A549 (cell line): Measurements from ENCODE around the gene FNDC3A. TPM values are rescaled to one million over a fixed set of nuclear protein-coding genes. Genes with fewer than 3 reads are reported as not detected.

Source experiments
- ATAC-seq, 2 experiments: fragments of 200-7000 bp in 1 of 2; fragments of >200 bp in 1 of 2; cut with Nextera tagmentation in 1 of 2; cut with Tn5 transposase in 1 of 2; 3 replicates each; pipeline versions ENCODE4 v1.8.0 to v1.9.1; 2018 to 2020; ENCODE audit warnings: mild to moderate bottlenecking in 1 of 2, moderate library complexity in 1 of 2
- CTCF ChIA-PET: fragments of 300-600 bp; sonication (Branson Sonifier 250); formaldehyde crosslinking; extraction: SDS; loops from one replicate; lab custom pipeline; 2021; ENCODE audit warnings: antibody characterized with exemption, inconsistent platforms; lab: Yijun Ruan, JAX
- POLR2A ChIA-PET: fragments of 350-600 bp; formaldehyde crosslinking; extraction: SDS; loops from one replicate; lab custom pipeline; 2021; ENCODE audit warnings: antibody characterized with exemption, inconsistent platforms; lab: Yijun Ruan, JAX
- DNase-seq, 2 experiments: peaks; one replicate each; pipeline versions ENCODE4 v3.0.0 to v3.0.0-alpha.2; 2011 to 2016; ENCODE audit warnings: low read depth in 1 of 2, low spot score in 1 of 2
- FAIRE-seq: peaks from 2 replicates; lab custom pipeline; 2011; peaks lifted over from hg19 to GRCh38; lab: Jason Lieb, UNC
- H3K27ac ChIP-seq, 2 experiments: fragments of >200 bp; sonication (Bioruptor Twin); formaldehyde crosslinking; 3 replicates each; pipeline ENCODE4 v1.5.1; 2016 to 2017
- H3K4me1 ChIP-seq: fragments of >200 bp; sonication (Bioruptor Twin); formaldehyde crosslinking; 3 replicates; pipeline ENCODE4 v1.6.1; 2016
- H3K4me2 ChIP-seq: fragments of >200 bp; sonication (Bioruptor Twin); formaldehyde crosslinking; 3 replicates; pipeline ENCODE4 v1.6.1; 2016
- H3K4me3 ChIP-seq: fragments of >200 bp; sonication (Bioruptor Twin); formaldehyde crosslinking; 3 replicates; pipeline ENCODE4 v1.5.1; 2016
- H3K9me3 ChIP-seq: fragments of >200 bp; sonication (Bioruptor Twin); formaldehyde crosslinking; 3 replicates; pipeline ENCODE4 v1.6.1; 2016
- CEBPB ChIP-seq, 2 experiments: fragments of >200 bp in 1 of 2; sonication (Bioruptor Twin) in 1 of 2; formaldehyde crosslinking in 1 of 2; IDR thresholded peaks; 2 replicates each; pipeline ENCODE4 v1.6.1; 2012 to 2016
- CHD4 ChIP-seq: fragments of 200-600 bp; sonication (generic); IDR thresholded peaks from 2 replicates; pipeline ENCODE4 v1.6.1; 2016; ENCODE audit warnings: antibody characterized with exemption, mild to moderate bottlenecking, borderline replicate concordance
- EP300 ChIP-seq, 2 experiments: fragments of >200 bp; sonication (Bioruptor Twin); formaldehyde crosslinking; IDR thresholded peaks; 2 replicates in 1 of 2; 3 replicates in 1 of 2; pipeline ENCODE4 v1.6.1; 2016 to 2017
- ESRRA ChIP-seq: fragments of 150-350 bp; IDR thresholded peaks from 2 replicates; pipeline ENCODE4 v1.6.1; 2014; ENCODE audit warnings: mild to moderate bottlenecking, low read length, borderline replicate concordance
- FOSL2 ChIP-seq, 2 experiments: fragments of 450-650 bp in 1 of 2; fragments of >200 bp in 1 of 2; sonication (Bioruptor Twin) in 1 of 2; formaldehyde crosslinking; IDR thresholded peaks; 2 replicates each; pipeline versions ENCODE4 v1.5.0 to v1.6.1; 2016 to 2020; ENCODE audit warnings: mild to moderate bottlenecking in 1 of 2, moderate library complexity in 1 of 2
- GATA3 ChIP-seq: IDR thresholded peaks from 2 replicates; pipeline ENCODE4 v1.6.1; 2012; ENCODE audit warnings: borderline replicate concordance
- HOXB5 ChIP-seq: fragments of 250-450 bp; sonication (Bioruptor Pico); IDR thresholded peaks from 2 replicates; pipeline ENCODE4 v1.5.0; 2020; ENCODE audit warnings: mild to moderate bottlenecking, moderate library complexity
- JUN ChIP-seq, 2 experiments: fragments of >200 bp; sonication (Bioruptor Twin); formaldehyde crosslinking; IDR thresholded peaks; 2 replicates in 1 of 2; 3 replicates in 1 of 2; pipeline ENCODE4 v1.6.1; 2016 to 2017
- JUNB ChIP-seq: fragments of >200 bp; sonication (Bioruptor Twin); formaldehyde crosslinking; IDR thresholded peaks from 2 replicates; pipeline ENCODE4 v1.6.1; 2016
- KDM5A ChIP-seq: fragments of 200-600 bp; sonication (generic); IDR thresholded peaks from 2 replicates; pipeline ENCODE4 v1.6.1; 2016; ENCODE audit warnings: antibody characterized with exemption, mild to moderate bottlenecking
- MAZ ChIP-seq: fragments of 150-350 bp; IDR thresholded peaks from 2 replicates; pipeline ENCODE4 v1.6.1; 2014; ENCODE audit warnings: antibody characterized with exemption, low read depth, low read length, borderline replicate concordance
- MYC ChIP-seq: IDR thresholded peaks from 2 replicates; pipeline ENCODE4 v1.6.1; 2012; ENCODE audit warnings: mild to moderate bottlenecking, inconsistent platforms, low read length, improper control_type of control experiment, borderline replicate concordance
- NFE2L2 ChIP-seq: fragments of 150-350 bp; conservative IDR thresholded peaks from 2 replicates; pipeline ENCODE4 v1.6.1; 2014; ENCODE audit warnings: low read length
- NPAS2 ChIP-seq: fragments of 250-450 bp; sonication (Bioruptor Pico); IDR thresholded peaks from 2 replicates; pipeline ENCODE4 v1.8.0; 2022; ENCODE audit warnings: mild to moderate bottlenecking, moderate library complexity, borderline replicate concordance
- NR3C1 ChIP-seq: fragments of >200 bp; sonication (Bioruptor Twin); formaldehyde crosslinking; IDR thresholded peaks from 3 replicates; pipeline ENCODE4 v1.6.1; 2017
- POLR2A ChIP-seq: IDR thresholded peaks from 2 replicates; pipeline ENCODE4 v1.6.1; 2012; ENCODE audit warnings: mild to moderate bottlenecking, low read length
- RARB ChIP-seq: fragments of 250-450 bp; sonication (Bioruptor Pico); IDR thresholded peaks from 2 replicates; pipeline ENCODE4 v1.8.0; 2021; ENCODE audit warnings: mild to moderate bottlenecking, moderate library complexity
- RFX5 ChIP-seq: fragments of 450-650 bp; IDR thresholded peaks from 2 replicates; pipeline ENCODE4 v1.7.1; 2014; ENCODE audit warnings: antibody characterized with exemption, mild to moderate bottlenecking, moderate library complexity
- RNF2 ChIP-seq: fragments of 200-600 bp; sonication (generic); IDR thresholded peaks from 2 replicates; pipeline ENCODE4 v1.6.1; 2016; ENCODE audit warnings: low read depth, mild to moderate bottlenecking, antibody characterized with exemption, moderate library complexity, borderline replicate concordance
- SMC3 ChIP-seq: fragments of >200 bp; sonication (Bioruptor Twin); formaldehyde crosslinking; IDR thresholded peaks from 3 replicates; pipeline ENCODE4 v1.6.1; 2018; ENCODE audit warnings: inconsistent platforms
- TFCP2L1 ChIP-seq: fragments of 250-450 bp; sonication (Bioruptor Pico); IDR thresholded peaks from 2 replicates; pipeline ENCODE4 v1.5.0; 2021; ENCODE audit warnings: mild to moderate bottlenecking
- TP53 ChIP-seq: fragments of 250-450 bp; sonication (Bioruptor Pico); IDR thresholded peaks from 2 replicates; pipeline ENCODE4 v1.5.0; 2021; ENCODE audit warnings: mild to moderate bottlenecking, moderate library complexity
- ZC3H11A ChIP-seq: fragments of 450-650 bp; IDR thresholded peaks from 2 replicates; pipeline ENCODE4 v1.6.1; 2014; ENCODE audit warnings: antibody characterized with exemption, mild to moderate bottlenecking
- ZSCAN20 ChIP-seq: fragments of 250-450 bp; sonication (Bioruptor Pico); IDR thresholded peaks from 2 replicates; pipeline ENCODE4 v1.8.0; 2022; ENCODE audit warnings: mild to moderate bottlenecking, moderate library complexity
- WGBS: methylation state at CpG from one replicate; pipeline ENCODE4 v1.1.6; 2017; ENCODE audit errors: missing lambda C conversion rate; 5-methylcytosine and 5-hydroxymethylcytosine counted together
- polyA plus RNA-seq, 4 experiments: library from polyadenylated mRNA; depleted of rRNA in 3 of 4; stranded (reverse); fragments of >200 nt; fragmentation: RNase III in 1 of 4; extraction: RNeasy Plus Mini Kit Qiagen cat#74134 plus additional on column Dnase treatment in 1 of 4; gene quantifications; 2 replicates in 3 of 4; 3 replicates in 1 of 4; pipeline ENCODE4 v1.2.3, GENCODE V29; 2011 to 2017
- TF ChIP-seq, protein P1 (sequence below): IDR thresholded peaks from 2 replicates; pipeline ENCODE4 v1.6.1; 2012
- TF ChIP-seq, protein P2 (sequence below): fragments of >200 bp; sonication (Bioruptor Twin); formaldehyde crosslinking; IDR thresholded peaks from 3 replicates; pipeline ENCODE4 v1.6.1; 2016
- TF ChIP-seq, protein P3 (sequence below): fragments of 200-600 bp; sonication (generic); IDR thresholded peaks from 2 replicates; pipeline ENCODE4 v1.6.1; 2016; ENCODE audit warnings: antibody characterized with exemption, mild to moderate bottlenecking, moderate library complexity
- TF ChIP-seq, protein P4 (sequence below): fragments of 250-450 bp; sonication (Bioruptor Pico); IDR thresholded peaks from 2 replicates; pipeline ENCODE4 v1.5.0; 2021; ENCODE audit warnings: mild to moderate bottlenecking, moderate library complexity, borderline replicate concordance

Gene FNDC3A
- polyA plus RNA-seq, 2 of the 4 experiments (the other 2 are of a cell fraction): 16.0 to 32.6 TPM

DNA sequence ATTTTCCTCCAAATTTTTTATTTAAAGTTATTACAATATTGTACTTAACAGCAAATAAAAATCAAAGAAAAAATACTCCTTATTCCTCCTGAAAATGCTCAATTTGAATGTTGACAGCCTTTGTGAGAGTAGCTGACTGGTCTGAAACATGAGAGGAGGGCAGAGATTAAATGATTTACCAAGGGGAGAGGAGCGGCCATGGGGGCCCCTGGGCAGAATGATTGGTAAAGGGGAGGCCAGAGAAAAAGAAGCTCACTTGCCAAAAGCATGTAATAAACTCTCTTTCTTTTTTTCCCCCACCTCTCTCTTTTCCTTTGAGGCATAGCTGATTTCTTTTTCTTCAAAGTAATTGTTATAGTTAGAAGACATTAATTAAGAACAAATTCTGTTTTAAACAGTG is 30.1 kb upstream of the FNDC3A start:
- TF ChIP-seq, protein P1, sequence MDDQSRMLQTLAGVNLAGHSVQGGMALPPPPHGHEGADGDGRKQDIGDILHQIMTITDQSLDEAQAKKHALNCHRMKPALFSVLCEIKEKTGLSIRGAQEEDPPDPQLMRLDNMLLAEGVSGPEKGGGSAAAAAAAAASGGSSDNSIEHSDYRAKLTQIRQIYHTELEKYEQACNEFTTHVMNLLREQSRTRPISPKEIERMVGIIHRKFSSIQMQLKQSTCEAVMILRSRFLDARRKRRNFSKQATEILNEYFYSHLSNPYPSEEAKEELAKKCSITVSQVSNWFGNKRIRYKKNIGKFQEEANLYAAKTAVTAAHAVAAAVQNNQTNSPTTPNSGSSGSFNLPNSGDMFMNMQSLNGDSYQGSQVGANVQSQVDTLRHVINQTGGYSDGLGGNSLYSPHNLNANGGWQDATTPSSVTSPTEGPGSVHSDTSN: no peak
- TF ChIP-seq, protein P2, sequence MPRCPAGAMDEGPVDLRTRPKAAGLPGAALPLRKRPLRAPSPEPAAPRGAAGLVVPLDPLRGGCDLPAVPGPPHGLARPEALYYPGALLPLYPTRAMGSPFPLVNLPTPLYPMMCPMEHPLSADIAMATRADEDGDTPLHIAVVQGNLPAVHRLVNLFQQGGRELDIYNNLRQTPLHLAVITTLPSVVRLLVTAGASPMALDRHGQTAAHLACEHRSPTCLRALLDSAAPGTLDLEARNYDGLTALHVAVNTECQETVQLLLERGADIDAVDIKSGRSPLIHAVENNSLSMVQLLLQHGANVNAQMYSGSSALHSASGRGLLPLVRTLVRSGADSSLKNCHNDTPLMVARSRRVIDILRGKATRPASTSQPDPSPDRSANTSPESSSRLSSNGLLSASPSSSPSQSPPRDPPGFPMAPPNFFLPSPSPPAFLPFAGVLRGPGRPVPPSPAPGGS: no peak
- TF ChIP-seq, protein P3, sequence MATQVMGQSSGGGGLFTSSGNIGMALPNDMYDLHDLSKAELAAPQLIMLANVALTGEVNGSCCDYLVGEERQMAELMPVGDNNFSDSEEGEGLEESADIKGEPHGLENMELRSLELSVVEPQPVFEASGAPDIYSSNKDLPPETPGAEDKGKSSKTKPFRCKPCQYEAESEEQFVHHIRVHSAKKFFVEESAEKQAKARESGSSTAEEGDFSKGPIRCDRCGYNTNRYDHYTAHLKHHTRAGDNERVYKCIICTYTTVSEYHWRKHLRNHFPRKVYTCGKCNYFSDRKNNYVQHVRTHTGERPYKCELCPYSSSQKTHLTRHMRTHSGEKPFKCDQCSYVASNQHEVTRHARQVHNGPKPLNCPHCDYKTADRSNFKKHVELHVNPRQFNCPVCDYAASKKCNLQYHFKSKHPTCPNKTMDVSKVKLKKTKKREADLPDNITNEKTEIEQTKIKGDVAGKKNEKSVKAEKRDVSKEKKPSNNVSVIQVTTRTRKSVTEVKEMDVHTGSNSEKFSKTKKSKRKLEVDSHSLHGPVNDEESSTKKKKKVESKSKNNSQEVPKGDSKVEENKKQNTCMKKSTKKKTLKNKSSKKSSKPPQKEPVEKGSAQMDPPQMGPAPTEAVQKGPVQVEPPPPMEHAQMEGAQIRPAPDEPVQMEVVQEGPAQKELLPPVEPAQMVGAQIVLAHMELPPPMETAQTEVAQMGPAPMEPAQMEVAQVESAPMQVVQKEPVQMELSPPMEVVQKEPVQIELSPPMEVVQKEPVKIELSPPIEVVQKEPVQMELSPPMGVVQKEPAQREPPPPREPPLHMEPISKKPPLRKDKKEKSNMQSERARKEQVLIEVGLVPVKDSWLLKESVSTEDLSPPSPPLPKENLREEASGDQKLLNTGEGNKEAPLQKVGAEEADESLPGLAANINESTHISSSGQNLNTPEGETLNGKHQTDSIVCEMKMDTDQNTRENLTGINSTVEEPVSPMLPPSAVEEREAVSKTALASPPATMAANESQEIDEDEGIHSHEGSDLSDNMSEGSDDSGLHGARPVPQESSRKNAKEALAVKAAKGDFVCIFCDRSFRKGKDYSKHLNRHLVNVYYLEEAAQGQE: no peak
- TF ChIP-seq ESRRA (no peak), ZC3H11A (no peak), JUN (IDR thresholded peaks at IDR 0.05) (no peak), MYC (no peak), TP53 (CRISPR knock-in tag) (no peak), NFE2L2 (no peak), MAZ (no peak), CEBPB (IDR thresholded peaks at IDR 0.05) (no peak), CHD4 (no peak), NR3C1 (no peak)
- TF ChIP-seq, all 56 proteins: peak for 0
- DNase-seq (no peak), FAIRE-seq (no peak), ATAC-seq (no peak)
- Histone ChIP-seq H3K9me3 (no peaks in the 10 kb centered on the region), H3K4me2 (no peak overlapping the region), H3K27ac (no peak overlapping the region), H3K4me3 (no peak overlapping the region), H3K4me1 (peaks cover 6% of the 10 kb centered on the region; the same call in 2 of the 3 replicates)
- 32% methylated on average over 1 of the region's 1 CpG for WGBS
- ChIA-PET CTCF (no interaction called here), POLR2A (no interaction called here)

DNA sequence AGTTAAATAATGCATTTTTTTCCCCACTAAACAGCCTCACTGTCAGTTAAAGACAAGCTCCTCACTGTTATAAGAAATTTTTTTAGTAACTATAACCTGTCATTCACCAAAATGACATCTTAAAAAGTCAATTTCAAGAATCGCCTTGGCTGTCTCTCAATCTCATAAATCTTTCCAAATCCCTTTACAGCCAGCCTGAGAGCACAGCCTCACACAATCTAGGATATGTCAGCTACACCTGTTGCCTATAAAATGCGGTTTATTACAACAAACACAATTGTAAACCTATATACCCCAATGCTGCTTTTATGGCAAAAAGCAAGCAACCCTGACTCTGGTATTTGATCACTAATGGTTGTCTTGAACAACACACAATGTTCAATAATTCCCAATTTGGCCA is 29.5 kb upstream of the FNDC3A start:
- TF ChIP-seq CHD4 (no peak), RNF2 (no peak), GATA3 (no peak), TP53 (CRISPR knock-in tag) (no peak), JUNB (no peak), NPAS2 (CRISPR knock-in tag) (no peak), RARB (CRISPR knock-in tag) (no peak), HOXB5 (no peak), TFCP2L1 (CRISPR knock-in tag) (no peak), ESRRA (no peak), KDM5A (no peak), FOSL2 (IDR thresholded peaks at IDR 0.05) (no peak), FOSL2 (CRISPR knock-in tag; IDR thresholded peaks at IDR 0.05) (no peak), SMC3 (no peak), POLR2A (no peak), RFX5 (no peak), EP300 (IDR thresholded peaks at IDR 0.05) (no peak), ZSCAN20 (no peak)
- TF ChIP-seq, protein P4, sequence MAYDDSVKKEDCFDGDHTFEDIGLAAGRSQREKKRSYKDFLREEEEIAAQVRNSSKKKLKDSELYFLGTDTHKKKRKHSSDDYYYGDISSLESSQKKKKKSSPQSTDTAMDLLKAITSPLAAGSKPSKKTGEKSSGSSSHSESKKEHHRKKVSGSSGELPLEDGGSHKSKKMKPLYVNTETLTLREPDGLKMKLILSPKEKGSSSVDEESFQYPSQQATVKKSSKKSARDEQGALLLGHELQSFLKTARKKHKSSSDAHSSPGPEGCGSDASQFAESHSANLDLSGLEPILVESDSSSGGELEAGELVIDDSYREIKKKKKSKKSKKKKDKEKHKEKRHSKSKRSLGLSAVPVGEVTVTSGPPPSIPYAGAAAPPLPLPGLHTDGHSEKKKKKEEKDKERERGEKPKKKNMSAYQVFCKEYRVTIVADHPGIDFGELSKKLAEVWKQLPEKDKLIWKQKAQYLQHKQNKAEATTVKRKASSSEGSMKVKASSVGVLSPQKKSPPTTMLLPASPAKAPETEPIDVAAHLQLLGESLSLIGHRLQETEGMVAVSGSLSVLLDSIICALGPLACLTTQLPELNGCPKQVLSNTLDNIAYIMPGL (CRISPR knock-in tag): no peak
- TF ChIP-seq, all 56 proteins: peak for 0
- Histone ChIP-seq H3K4me3 (no peak overlapping the region), H3K9me3 (no peaks in the 10 kb centered on the region), H3K4me1 (peaks cover 9% of the 10 kb centered on the region; the same call in 2 of the 3 replicates), H3K4me2 (no peak overlapping the region), H3K27ac (no peak overlapping the region)
- WGBS: 52% methylated on average over 2 of the region's 2 CpGs
- DNase-seq (no peak), ATAC-seq (no peak), FAIRE-seq (no peak)
- ChIA-PET POLR2A (no interaction called here), CTCF (no interaction called here)
